Thyroid gland (tissue), 4 donors: Measurements from ENCODE around the gene ELFN2. TPM values are rescaled to one million over a fixed set of nuclear protein-coding genes. Genes with fewer than 3 reads are reported as not detected.

ENCODE experiments used
- DNase-seq, 2 donors: peaks; one replicate each; pipeline ENCODE4 v3.0.0-alpha.2; 2019
- H3K27ac ChIP-seq, 3 donors: fragments of 200-600 bp; sonication (generic); 1 replicate in 2 of 3; 2 replicates in 1 of 3; pipeline ENCODE4 v1.5.1; 2016 to 2019; ENCODE audit warnings: mild to moderate bottlenecking in 1 of 3, moderate library complexity in 1 of 3
- H3K27me3 ChIP-seq: fragments of 200-600 bp; sonication (generic); one replicate; pipeline ENCODE4 v1.5.1; 2019
- H3K36me3 ChIP-seq, 2 donors: fragments of 200-600 bp; sonication (generic); one replicate each; pipeline ENCODE4 v1.5.1; 2016 to 2019
- H3K4me1 ChIP-seq, 2 donors: fragments of 200-600 bp; sonication (generic); one replicate each; pipeline ENCODE4 v1.5.1; 2017 to 2019
- H3K4me3 ChIP-seq, 3 donors: fragments of 200-600 bp; sonication (generic); replicated peaks in 1 of 3; 1 replicate in 2 of 3; 2 replicates in 1 of 3; pipeline ENCODE4 v1.5.1; 2016; ENCODE audit warnings: mild to moderate bottlenecking in 1 of 3
- H3K9me3 ChIP-seq: fragments of 200-600 bp; sonication (generic); one replicate; pipeline ENCODE4 v1.5.1; 2017
- POLR2A ChIP-seq, 2 donors: fragments of 450-650 bp; IDR thresholded peaks; one replicate each; pipeline ENCODE4 v1.6.1; 2017; ENCODE audit warnings: antibody characterized with exemption in 2 of 2, mild to moderate bottlenecking in 2 of 2, moderate library complexity in 1 of 2
- WGBS, 2 donors: methylation state at CpG; one replicate each; pipeline ENCODE4 v1.1.5; 2017; 5-methylcytosine and 5-hydroxymethylcytosine counted together
- intact Hi-C: fragments of 100-400 bp; cut with DNase I; formaldehyde crosslinking; loops from one replicate; pipeline ENCODE4 v1.15.1; 2023
- total RNA-seq, 4 donors: library from RNA; depleted of rRNA; stranded (reverse); fragments of >200 nt; gene quantifications; one replicate each; pipeline ENCODE4 v1.2.3, GENCODE V29; 2016
- TF ChIP-seq, protein P1 (sequence below), 6 experiments: fragments of 200-600 bp in 3 of 6; fragments of 450-650 bp in 3 of 6; sonication (generic) in 3 of 6; IDR thresholded peaks; one replicate each; pipeline ENCODE4 v1.5.1; 2016 to 2019; ENCODE audit warnings: antibody characterized with exemption in 6 of 6, mild to moderate bottlenecking in 2 of 6, inconsistent platforms in 1 of 6, moderate library complexity in 1 of 6

ELFN2 gene
- total RNA-seq, 4 donors from 2014 or later = 0.05 TPM; not detected in 3

DNA sequence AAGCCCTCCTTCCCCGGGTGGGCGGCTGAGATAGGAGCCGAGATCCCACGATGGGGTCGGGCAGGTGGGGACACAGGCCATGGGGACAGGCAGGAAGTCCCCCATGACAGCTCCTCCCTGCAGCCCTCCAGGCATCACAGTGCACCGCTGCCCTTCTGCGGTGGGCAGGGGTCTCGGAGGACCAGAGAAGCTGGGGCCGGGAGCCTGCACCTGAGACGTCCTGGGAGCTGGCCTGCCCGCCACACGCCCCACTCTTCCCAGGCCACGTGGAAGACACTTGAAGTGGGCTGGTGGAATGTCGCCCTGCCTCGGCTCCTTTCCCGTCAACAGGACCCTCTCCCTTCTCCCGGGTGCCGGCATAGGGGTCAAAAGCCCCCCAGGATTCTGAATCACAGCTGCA is 55.4 kb downstream of the ELFN2 start:
- Histone ChIP-seq H3K36me3 (no peaks in the 10 kb centered on the region), H3K4me3 (no peak overlapping the region), H3K9me3 (no peaks in the 10 kb centered on the region), H3K4me1 (no peaks in the 10 kb centered on the region), H3K27me3 (no peaks in the 10 kb centered on the region), H3K27ac (no peak overlapping the region)
- no peak for DNase-seq
- intact Hi-C loops = no loop called here
- WGBS, 2 donors = 59 to 66% methylated on average over 8 to 14 of the region's 18 CpGs
- TF ChIP-seq, protein P1, sequence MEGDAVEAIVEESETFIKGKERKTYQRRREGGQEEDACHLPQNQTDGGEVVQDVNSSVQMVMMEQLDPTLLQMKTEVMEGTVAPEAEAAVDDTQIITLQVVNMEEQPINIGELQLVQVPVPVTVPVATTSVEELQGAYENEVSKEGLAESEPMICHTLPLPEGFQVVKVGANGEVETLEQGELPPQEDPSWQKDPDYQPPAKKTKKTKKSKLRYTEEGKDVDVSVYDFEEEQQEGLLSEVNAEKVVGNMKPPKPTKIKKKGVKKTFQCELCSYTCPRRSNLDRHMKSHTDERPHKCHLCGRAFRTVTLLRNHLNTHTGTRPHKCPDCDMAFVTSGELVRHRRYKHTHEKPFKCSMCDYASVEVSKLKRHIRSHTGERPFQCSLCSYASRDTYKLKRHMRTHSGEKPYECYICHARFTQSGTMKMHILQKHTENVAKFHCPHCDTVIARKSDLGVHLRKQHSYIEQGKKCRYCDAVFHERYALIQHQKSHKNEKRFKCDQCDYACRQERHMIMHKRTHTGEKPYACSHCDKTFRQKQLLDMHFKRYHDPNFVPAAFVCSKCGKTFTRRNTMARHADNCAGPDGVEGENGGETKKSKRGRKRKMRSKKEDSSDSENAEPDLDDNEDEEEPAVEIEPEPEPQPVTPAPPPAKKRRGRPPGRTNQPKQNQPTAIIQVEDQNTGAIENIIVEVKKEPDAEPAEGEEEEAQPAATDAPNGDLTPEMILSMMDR (IDR thresholded peaks at IDR 0.05) = no peak
- no peak for TF ChIP-seq POLR2A (IDR thresholded peaks at IDR 0.05)

DNA sequence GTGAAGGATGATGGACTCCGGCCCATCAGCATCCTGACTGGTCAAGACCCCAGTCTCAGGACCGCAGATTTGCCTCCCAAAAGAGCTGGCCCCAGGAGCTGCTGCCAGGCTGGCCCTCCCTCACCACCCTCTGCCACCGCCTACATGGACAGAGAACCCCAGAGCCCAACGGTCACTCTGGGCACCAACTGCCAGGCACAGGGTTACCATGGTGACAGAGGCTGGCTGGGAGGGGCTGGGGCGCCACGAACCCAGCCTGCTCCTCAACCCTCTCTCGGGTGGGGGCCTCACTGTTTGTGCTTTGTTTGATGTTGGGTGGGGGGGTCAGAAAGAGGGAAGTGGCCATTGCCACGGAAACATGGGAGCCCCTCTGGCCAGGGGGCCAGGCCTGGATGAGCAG is 55.8 kb downstream of the ELFN2 start:
- Histone ChIP-seq H3K27me3 (no peaks in the 10 kb centered on the region), H3K4me1 (no peaks in the 10 kb centered on the region), H3K27ac (no peak overlapping the region), H3K4me3 (no peak overlapping the region), H3K9me3 (no peaks in the 10 kb centered on the region), H3K36me3 (no peaks in the 10 kb centered on the region)
- no peak for DNase-seq
- WGBS, 2 donors = 29 to 58% methylated on average over 5 of the region's 8 CpGs
- intact Hi-C loops = no loop called here
- no peak for TF ChIP-seq POLR2A (IDR thresholded peaks at IDR 0.05)
- TF ChIP-seq, protein P1 (IDR thresholded peaks at IDR 0.05) = no peak

DNA sequence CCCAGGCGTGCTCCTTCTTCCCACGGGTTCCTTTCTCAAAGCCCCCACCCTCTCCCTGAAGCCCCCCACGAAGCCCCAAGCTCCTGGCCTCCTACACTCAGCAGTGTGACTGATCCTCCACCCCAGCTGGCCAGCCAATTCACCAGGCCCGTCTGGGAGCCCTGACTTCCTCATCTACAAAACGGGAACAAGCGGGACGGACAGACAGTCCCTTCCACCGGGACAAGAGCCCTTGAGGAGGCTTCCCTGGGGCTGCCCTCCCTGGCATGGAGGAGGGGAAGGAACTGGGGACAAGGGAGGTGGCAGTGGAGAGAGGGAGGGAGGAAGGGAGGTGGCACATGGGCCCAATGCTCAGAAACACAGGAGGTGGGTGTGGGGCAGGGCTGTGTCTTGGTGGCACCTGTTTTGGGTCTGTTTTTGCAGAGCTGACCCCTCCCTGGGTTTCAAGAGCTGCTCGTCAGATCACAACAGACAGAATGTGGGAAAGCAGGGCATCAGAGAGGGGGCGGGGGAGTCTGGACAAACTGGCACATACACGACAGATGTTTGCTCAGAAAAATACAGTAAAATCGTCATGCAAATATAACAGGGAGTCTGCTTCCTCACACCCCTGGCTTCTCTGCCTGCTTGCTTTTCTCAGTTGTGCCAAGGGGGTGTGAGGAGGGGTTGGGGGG is 56.8 kb downstream of the ELFN2 start:
- Histone ChIP-seq H3K36me3 (no peaks in the 10 kb centered on the region), H3K9me3 (no peaks in the 10 kb centered on the region), H3K4me1 (no peaks in the 10 kb centered on the region), H3K27ac (no peak overlapping the region), H3K27me3 (no peaks in the 10 kb centered on the region), H3K4me3 (no peak overlapping the region)
- intact Hi-C loops = no loop called here
- DNase-seq = no peak
- TF ChIP-seq POLR2A (IDR thresholded peaks at IDR 0.05) = no peak
- TF ChIP-seq, protein P1 (IDR thresholded peaks at IDR 0.05) = no peak
- WGBS, 2 donors = 60 to 63% methylated on average over 12 of the region's 12 CpGs

DNA sequence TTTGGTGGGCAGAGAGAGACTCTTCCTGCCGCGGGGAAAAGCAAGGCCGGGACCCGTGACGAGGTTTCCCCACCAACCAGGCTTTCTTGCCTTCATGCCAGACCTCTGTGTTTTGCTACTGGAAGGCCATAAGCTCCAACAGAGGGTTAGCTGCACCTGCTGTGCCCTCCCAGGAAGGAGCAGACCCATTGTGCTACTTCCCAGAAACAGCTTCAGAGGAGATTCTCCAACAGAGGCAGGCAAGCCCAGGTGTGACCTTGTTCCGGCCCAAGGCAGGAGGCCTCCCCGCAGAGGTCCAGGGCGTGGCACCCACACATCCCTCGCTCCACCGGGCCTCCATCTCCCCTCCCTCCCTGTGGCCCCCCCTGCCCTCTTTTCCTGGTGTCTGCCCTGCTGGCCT is 57.8 kb downstream of the ELFN2 start:
- no peak for DNase-seq
- 80 to 89% methylated on average over 10 of the region's 10 CpGs for WGBS, 2 donors
- TF ChIP-seq POLR2A (IDR thresholded peaks at IDR 0.05) = no peak
- TF ChIP-seq, protein P1 (IDR thresholded peaks at IDR 0.05) = no peak
- H3K36me3 ChIP-seq = no peaks in the 10 kb centered on the region
- H3K27me3 ChIP-seq = no peaks in the 10 kb centered on the region
- H3K27ac ChIP-seq = no peak overlapping the region
- no peaks in the 10 kb centered on the region for H3K4me1 ChIP-seq
- intact Hi-C loops = no loop called here
- H3K4me3 ChIP-seq = no peak overlapping the region
- H3K9me3 ChIP-seq = no peaks in the 10 kb centered on the region

DNA sequence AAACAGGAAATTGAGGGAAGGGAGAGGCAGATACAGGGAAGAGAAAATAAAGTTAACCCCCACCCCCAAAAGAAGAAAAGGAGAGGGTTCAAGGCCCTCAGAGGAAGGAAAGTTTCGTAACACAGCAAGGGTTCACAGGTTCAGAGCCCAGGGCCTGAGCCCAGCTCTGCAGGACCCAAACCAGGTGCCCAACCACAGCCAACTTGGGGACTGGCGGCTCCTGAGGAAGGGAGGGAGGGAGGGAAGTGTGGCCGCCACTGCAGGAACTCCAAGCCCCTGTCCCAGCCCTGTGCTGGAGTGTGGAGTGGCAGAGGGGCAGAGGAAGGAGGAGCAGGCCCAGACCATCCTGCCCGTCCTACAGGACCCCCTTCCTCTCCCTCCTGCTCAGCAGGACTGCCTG is 59.2 kb downstream of the ELFN2 start:
- WGBS, 2 donors = 91 to 96% methylated on average over 3 to 4 of the region's 4 CpGs
- Histone ChIP-seq H3K9me3 (no peaks in the 10 kb centered on the region), H3K4me3 (no peak overlapping the region), H3K36me3 (no peaks in the 10 kb centered on the region), H3K27me3 (no peaks in the 10 kb centered on the region), H3K27ac (no peak overlapping the region), H3K4me1 (no peaks in the 10 kb centered on the region)
- no peak for DNase-seq
- intact Hi-C loops = no loop called here
- no peak for TF ChIP-seq POLR2A (IDR thresholded peaks at IDR 0.05)
- TF ChIP-seq, protein P1 (IDR thresholded peaks at IDR 0.05) = no peak
